CD4-positive, alpha-beta T cell (primary cell): Measurements from ENCODE around the gene C6orf132. TPM values are rescaled to one million over a fixed set of nuclear protein-coding genes. Genes with fewer than 3 reads are reported as not detected.

Source experiments
- ATAC-seq: fragments of 200-7000 bp; cut with Tn5 transposase; one replicate; pipeline ENCODE4 v1.10.0; 2022; ENCODE audit warnings: mild to moderate bottlenecking; ENCODE audit not compliant: poor library complexity
- CTCF ChIA-PET: fragments of 350-600 bp; sonication (Branson Sonifier 250); formaldehyde crosslinking; loops from one replicate; lab custom pipeline; 2021; ENCODE audit warnings: antibody characterized with exemption, inconsistent platforms; lab: Charles Lee
- POLR2A ChIA-PET: fragments of 350-600 bp; sonication (Branson Sonifier 250); formaldehyde crosslinking; loops from one replicate; lab custom pipeline; 2021; ENCODE audit warnings: antibody characterized with exemption, inconsistent platforms; lab: Charles Lee
- DNase-seq, 14 experiments: peaks; one replicate each; pipeline ENCODE4 v3.0.0-alpha.2; 2013 to 2020; ENCODE audit warnings: mixed read lengths in 2 of 14
- H3K27ac ChIP-seq, 2 donors: one replicate each; pipeline versions ENCODE4 v1.5.1 to v1.7.0; 2013; ENCODE audit warnings: low read length in 2 of 2, low read depth in 1 of 2, mild to moderate bottlenecking in 1 of 2
- H3K27me3 ChIP-seq, 2 experiments: 1 replicate in 1 of 2; 2 replicates in 1 of 2; pipeline versions ENCODE4 v1.6.1 to v1.7.0; 2013; ENCODE audit warnings: low read length in 2 of 2, control low read depth in 1 of 2, mild to moderate bottlenecking in 1 of 2, moderate library complexity in 1 of 2; ENCODE audit not compliant: insufficient read depth in 2 of 2, control insufficient read depth in 1 of 2
- H3K36me3 ChIP-seq: one replicate; pipeline ENCODE4 v1.6.1; 2013; ENCODE audit warnings: low read length, control low read depth; ENCODE audit not compliant: insufficient read depth
- H3K4me1 ChIP-seq: one replicate; pipeline ENCODE4 v1.6.1; 2013; ENCODE audit warnings: low read length, control low read depth; ENCODE audit not compliant: insufficient read depth
- H3K4me3 ChIP-seq: one replicate; pipeline ENCODE4 v1.5.1; 2013; ENCODE audit warnings: mild to moderate bottlenecking, low read length, moderate library complexity
- H3K9me3 ChIP-seq, 2 experiments: 1 replicate in 1 of 2; 2 replicates in 1 of 2; pipeline versions ENCODE4 v1.6.1 to v1.7.0; 2013; ENCODE audit warnings: low read length in 2 of 2, mild to moderate bottlenecking in 2 of 2, control low read depth in 1 of 2, moderate library complexity in 1 of 2; ENCODE audit not compliant: control insufficient read depth in 1 of 2, insufficient read depth in 1 of 2
- H3K27ac Mint-ChIP-seq: one replicate; pipeline ENCODE4 v1.8.0; 2020; ENCODE audit warnings: mixed read lengths
- H3K27me3 Mint-ChIP-seq: one replicate; pipeline ENCODE4 v1.8.0; 2021; ENCODE audit warnings: mixed read lengths
- H3K36me3 Mint-ChIP-seq: one replicate; pipeline ENCODE4 v1.8.0; 2021; ENCODE audit warnings: low read depth, mixed read lengths
- H3K4me1 Mint-ChIP-seq: one replicate; pipeline ENCODE4 v1.8.0; 2021; ENCODE audit warnings: low read depth, mixed read lengths
- H3K4me3 Mint-ChIP-seq: one replicate; pipeline ENCODE4 v1.8.0; 2020; ENCODE audit warnings: mild to moderate bottlenecking, mixed read lengths
- H3K9me3 Mint-ChIP-seq: one replicate; pipeline ENCODE4 v1.8.0; 2020; ENCODE audit warnings: mixed read lengths
- intact Hi-C, 2 experiments: fragments of 100-400 bp; cut with DNase I in 1 of 2; cut with micrococcal nuclease in 1 of 2; formaldehyde crosslinking; loops; one replicate each; pipeline versions ENCODE4 v1.15.1 to v1.9.0; 2023 to 2025; cut with DNase I, micrococcal nuclease
- total RNA-seq, 174 experiments: library from RNA in 2 of 174; stranded (reverse) in 2 of 174; gene quantifications; one replicate each; pipeline ENCODE4 v1.2.3 and lab custom pipeline; 2021 to 2026
- TF ChIP-seq, protein P1 (sequence below): fragments of 200-600 bp; IDR thresholded peaks from one replicate; pipeline ENCODE4 v1.8.0; 2022; ENCODE audit warnings: antibody characterized with exemption, mild to moderate bottlenecking

Gene C6orf132
- total RNA-seq, 2 experiments from 2014 or later, result not detected

DNA sequence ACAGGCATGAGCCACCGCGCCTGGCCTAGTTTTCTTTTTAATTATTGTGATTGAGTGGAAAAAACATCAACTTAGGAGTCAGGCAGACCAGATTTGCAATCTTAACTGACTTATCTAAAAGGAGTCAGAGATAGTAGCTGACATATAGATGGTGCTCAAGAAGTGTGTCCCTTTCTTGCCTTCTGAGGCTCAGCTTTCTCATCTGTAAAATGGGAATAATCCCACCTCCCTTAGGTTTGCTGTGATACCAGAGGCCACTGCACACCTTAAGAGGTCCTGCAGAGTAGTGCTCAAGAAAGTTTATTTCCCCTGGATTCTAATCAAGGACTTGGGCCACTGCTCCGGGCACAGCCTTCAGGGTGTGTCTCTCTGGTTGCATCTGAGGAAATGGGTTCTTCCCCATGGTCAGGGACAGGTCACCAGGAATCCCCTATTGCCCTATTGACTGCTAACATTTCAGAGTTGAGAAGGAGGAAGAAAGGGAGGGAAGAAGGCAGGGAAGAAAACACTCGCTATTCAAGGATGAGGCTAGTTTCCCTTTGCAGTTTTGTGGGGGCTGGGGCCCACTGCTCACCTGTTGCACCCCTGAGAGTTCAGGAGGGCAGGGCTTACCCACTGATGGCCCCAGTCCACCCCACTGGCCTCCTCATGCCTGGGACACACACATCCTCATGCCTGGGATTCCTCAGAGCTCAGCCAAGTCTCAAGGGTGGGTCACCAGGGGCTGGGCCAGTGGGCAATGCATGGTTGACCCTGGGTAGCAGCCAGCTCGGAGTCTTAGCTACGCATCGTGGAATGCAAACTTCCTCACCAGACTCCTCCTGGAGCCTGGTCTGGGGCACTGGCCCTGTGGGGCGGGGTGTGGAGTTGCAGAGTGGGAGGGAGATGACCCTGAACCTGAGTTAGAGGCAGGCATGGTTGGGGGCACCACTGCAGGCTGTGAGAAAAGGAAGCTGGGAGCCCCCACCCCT lies 21.2 kb downstream of the C6orf132 start:
- no peaks in the 10 kb centered on the region for H3K36me3 Mint-ChIP-seq
- CTCF ChIA-PET, result interaction anchor here (1.3 kb wide), 1 partner anchor 334 kb away, joined by 3 read pairs; the partner anchor contains the start of gene TOMM6
- peaks cover 4% of the 10 kb centered on the region for H3K27me3 Mint-ChIP-seq
- ATAC-seq (no peak), DNase-seq (no peak)
- Histone ChIP-seq H3K27ac (no peak overlapping the region), H3K4me3 (no peak overlapping the region), H3K9me3 (no peaks in the 10 kb centered on the region), H3K4me1 (no peaks in the 10 kb centered on the region), H3K36me3 (no peaks in the 10 kb centered on the region), H3K27me3 (no peaks in the 10 kb centered on the region)
- intact Hi-C loops, result no loop called here
- H3K9me3 Mint-ChIP-seq, result no peaks in the 10 kb centered on the region
- H3K4me1 Mint-ChIP-seq, result no peaks in the 10 kb centered on the region
- H3K27ac Mint-ChIP-seq, result no peak overlapping the region
- no peak overlapping the region for H3K4me3 Mint-ChIP-seq
- POLR2A ChIA-PET, result no interaction called here
- TF ChIP-seq, protein P1, sequence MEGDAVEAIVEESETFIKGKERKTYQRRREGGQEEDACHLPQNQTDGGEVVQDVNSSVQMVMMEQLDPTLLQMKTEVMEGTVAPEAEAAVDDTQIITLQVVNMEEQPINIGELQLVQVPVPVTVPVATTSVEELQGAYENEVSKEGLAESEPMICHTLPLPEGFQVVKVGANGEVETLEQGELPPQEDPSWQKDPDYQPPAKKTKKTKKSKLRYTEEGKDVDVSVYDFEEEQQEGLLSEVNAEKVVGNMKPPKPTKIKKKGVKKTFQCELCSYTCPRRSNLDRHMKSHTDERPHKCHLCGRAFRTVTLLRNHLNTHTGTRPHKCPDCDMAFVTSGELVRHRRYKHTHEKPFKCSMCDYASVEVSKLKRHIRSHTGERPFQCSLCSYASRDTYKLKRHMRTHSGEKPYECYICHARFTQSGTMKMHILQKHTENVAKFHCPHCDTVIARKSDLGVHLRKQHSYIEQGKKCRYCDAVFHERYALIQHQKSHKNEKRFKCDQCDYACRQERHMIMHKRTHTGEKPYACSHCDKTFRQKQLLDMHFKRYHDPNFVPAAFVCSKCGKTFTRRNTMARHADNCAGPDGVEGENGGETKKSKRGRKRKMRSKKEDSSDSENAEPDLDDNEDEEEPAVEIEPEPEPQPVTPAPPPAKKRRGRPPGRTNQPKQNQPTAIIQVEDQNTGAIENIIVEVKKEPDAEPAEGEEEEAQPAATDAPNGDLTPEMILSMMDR, result no peak

DNA sequence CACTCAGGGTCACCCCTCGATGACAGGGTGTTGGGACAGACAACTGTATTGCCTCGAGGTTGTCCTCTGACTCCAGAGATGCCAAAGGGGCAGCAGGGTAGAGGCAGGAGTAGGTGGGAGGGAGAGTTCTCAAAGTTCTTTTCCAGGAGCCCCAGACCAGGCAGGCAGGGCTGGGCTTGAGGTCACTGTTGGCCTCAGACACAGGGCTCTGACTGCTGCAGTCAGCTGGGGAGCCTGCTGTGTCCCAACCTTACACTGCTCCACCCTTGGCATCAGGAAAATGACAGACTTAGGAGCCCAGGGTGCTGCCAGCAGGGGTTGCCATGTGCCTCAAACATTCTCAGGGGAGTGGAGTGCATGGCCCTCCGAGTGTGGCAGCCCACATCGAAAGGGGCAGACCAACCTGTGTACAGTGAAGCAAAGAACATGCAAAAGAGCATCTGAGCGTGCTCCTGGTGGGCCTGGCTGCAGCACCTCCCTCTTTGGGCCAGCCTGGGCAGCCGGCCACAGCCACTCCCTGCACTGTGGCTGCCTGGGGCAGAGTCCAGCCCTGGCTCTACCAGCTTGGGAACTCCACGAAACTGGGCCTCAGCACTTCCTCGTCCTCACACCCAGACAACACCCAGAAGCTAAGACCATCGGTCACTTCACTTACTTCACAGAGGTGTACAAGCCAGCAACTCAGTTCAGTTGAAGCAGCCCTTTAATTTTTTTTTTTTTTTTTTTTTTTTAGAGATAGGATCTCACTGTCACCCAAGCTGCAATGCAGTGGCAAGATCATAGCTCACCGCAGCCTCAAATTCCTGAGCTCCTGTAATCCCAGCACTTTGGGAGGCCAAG lies 24.0 kb downstream of the C6orf132 start:
- H3K4me3 Mint-ChIP-seq, result no peak overlapping the region
- CTCF ChIA-PET, result no interaction called here
- POLR2A ChIA-PET, result no interaction called here

DNA sequence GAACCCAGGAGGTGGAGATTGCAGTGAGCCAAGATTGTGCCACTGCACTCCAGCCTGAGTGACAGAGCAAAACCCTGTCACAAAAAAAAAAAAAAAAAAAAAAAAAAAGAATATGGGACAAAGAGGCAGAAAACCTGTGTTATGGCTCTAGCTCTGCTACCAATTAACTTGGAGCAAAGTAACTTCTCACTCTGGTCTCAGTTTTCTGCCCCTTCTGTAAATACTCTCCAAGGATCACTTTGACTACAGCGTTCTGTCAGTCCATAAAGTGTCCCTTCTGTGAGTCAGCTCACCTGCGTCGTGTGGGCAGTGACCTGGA lies 24.6 kb downstream of the C6orf132 start:
- CTCF ChIA-PET, result interaction anchor here (0.7 kb wide), 1 partner anchor 381 kb away, joined by 4 read pairs; no protein-coding TSS in a partner anchor
- Mint-ChIP-seq H3K4me1 (no peaks in the 10 kb centered on the region), H3K36me3 (no peaks in the 10 kb centered on the region)

More for the DNA sequence above, 24.0 kb downstream of the C6orf132 start:
- Histone ChIP-seq H3K4me1 (no peaks in the 10 kb centered on the region), H3K4me3 (no peak overlapping the region), H3K27ac (no peak overlapping the region), H3K36me3 (no peaks in the 10 kb centered on the region), H3K27me3 (peaks cover 0 to 2% of the 10 kb centered on the region in 2 experiments), H3K9me3 (no peaks in the 10 kb centered on the region)
- Mint-ChIP-seq H3K36me3 (no peaks in the 10 kb centered on the region), H3K27ac (no peak overlapping the region), H3K9me3 (no peaks in the 10 kb centered on the region), H3K4me1 (no peaks in the 10 kb centered on the region), H3K27me3 (peaks cover 6% of the 10 kb centered on the region)
- DNase-seq, result no peak
- intact Hi-C loops, result no loop called here
- TF ChIP-seq, protein P1, result no peak
- ATAC-seq, result no peak

More for the DNA sequence above, 24.6 kb downstream of the C6orf132 start:
- POLR2A ChIA-PET, result no interaction called here
- Histone ChIP-seq H3K27ac (no peak overlapping the region), H3K9me3 (no peaks in the 10 kb centered on the region), H3K27me3 (peaks cover 0 to 2% of the 10 kb centered on the region in 2 experiments), H3K4me1 (no peaks in the 10 kb centered on the region), H3K36me3 (no peaks in the 10 kb centered on the region), H3K4me3 (no peak overlapping the region)
- intact Hi-C loops, result no loop called here
- Mint-ChIP-seq H3K27me3 (peaks cover 6% of the 10 kb centered on the region), H3K4me3 (no peak overlapping the region), H3K9me3 (no peaks in the 10 kb centered on the region), H3K27ac (no peak overlapping the region)
- TF ChIP-seq, protein P1, result no peak
- ATAC-seq, result no peak
- no peak for DNase-seq
